Stimulated activated CD4-positive, alpha-beta T cell treated with anti-CD3 and anti-CD28 coated beads, Interleukin-4, amount 100 ng/mL, for 4 hours (primary cell): ENCODE results near the gene ADAP1.
"Not testable (repeated sequence)": the region's sequence is repeated elsewhere in the genome, so short reads cannot be mapped to it uniquely, and the experiment has no call there.

ENCODE experiments used
- DNase-seq, 2 experiments: peaks; one replicate each; pipeline ENCODE4 v3.0.0-alpha.2; 2020

The ADAP1 gene

GRCh38 chr7:954330-955238 is at the start of gene ADAP1:
Gene ADAP1, minus strand, starts transcription at chr7:954680. Its CDS starts 203 bp downstream, at chr7:954477.
- DNase-seq: peak; percentile 41 to 69

- not testable (repeated sequence) for DNase-seq
Observed at GRCh38 chr7:1002445-1002844, 48.0 kb upstream of the ADAP1 start.

GRCh38 chr7:1002026-1002425 is 47.5 kb upstream of the ADAP1 start:
- DNase-seq: not testable (repeated sequence)

- not testable (repeated sequence) for DNase-seq
Observed at GRCh38 chr7:1001069-1001770, 46.7 kb upstream of the ADAP1 start.

GRCh38 chr7:999941-1000935 is 45.8 kb upstream of the ADAP1 start:
- DNase-seq: no peak

GRCh38 chr7:999149-999879 is 44.8 kb upstream of the ADAP1 start:
- no peak for DNase-seq

GRCh38 chr7:997404-998395 is 43.2 kb upstream of the ADAP1 start:
- DNase-seq: no peak

GRCh38 chr7:996079-996872 is 41.8 kb upstream of the ADAP1 start:
- DNase-seq: no peak

GRCh38 chr7:995571-995970 is 41.1 kb upstream of the ADAP1 start:
- DNase-seq: no peak

GRCh38 chr7:994592-995308 is 40.3 kb upstream of the ADAP1 start:
- no peak for DNase-seq

- DNase-seq: peak; percentile 91 to 97
Observed at GRCh38 chr7:992709-993607, 38.5 kb upstream of the ADAP1 start.

- no peak for DNase-seq
Observed at GRCh38 chr7:991729-992656, 37.5 kb upstream of the ADAP1 start.

- no peak for DNase-seq
Observed at GRCh38 chr7:990933-991728, 36.7 kb upstream of the ADAP1 start.

- no peak for DNase-seq
Observed at GRCh38 chr7:990352-990932, 36.0 kb upstream of the ADAP1 start.

- no peak for DNase-seq
Observed at GRCh38 chr7:988963-989529, 34.6 kb upstream of the ADAP1 start.
